GM21825 (cell line): Measurements from ENCODE around the gene PPP3CA.
"Not testable (repeated sequence)": the region's sequence is repeated elsewhere in the genome, so short reads cannot be mapped to it uniquely, and the experiment has no call there.

Experiments
- ATAC-seq: cut with Tn5 transposase; IDR thresholded peaks from one replicate; pipeline ENCODE4 v1.9.1; 2021; ENCODE audit warnings: mild to moderate bottlenecking, moderate library complexity; ENCODE audit not compliant: unreplicated experiment

The PPP3CA gene

GRCh38 chr4:101258883-101259282 lies 88.4 kb downstream of the PPP3CA start:
- ATAC-seq, result no peak

GRCh38 chr4:101256222-101256621 lies 91.1 kb downstream of the PPP3CA start:
- ATAC-seq, result no peak

DNA sequence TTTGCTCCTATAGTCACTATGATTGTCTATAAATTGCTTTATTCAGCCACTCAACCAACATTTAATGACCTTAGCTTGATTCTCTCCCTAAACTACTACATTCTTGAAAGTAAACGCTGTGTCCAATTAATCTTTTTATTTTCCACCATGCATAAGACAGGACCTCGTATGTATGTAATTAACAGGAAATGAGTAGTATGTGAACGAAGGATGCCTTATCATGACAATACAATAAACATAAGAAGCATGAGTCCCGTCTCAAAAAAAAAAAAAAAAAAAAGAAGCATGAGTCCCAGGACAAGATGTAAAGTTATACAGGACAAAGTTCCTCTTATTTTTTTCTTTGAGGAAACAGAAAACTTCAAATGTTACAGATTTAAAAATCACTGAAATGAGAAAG lies 92.5 kb downstream of the PPP3CA start:
- no peak for ATAC-seq

GRCh38 chr4:101253121-101253520 lies 94.2 kb downstream of the PPP3CA start:
- no peak for ATAC-seq

DNA sequence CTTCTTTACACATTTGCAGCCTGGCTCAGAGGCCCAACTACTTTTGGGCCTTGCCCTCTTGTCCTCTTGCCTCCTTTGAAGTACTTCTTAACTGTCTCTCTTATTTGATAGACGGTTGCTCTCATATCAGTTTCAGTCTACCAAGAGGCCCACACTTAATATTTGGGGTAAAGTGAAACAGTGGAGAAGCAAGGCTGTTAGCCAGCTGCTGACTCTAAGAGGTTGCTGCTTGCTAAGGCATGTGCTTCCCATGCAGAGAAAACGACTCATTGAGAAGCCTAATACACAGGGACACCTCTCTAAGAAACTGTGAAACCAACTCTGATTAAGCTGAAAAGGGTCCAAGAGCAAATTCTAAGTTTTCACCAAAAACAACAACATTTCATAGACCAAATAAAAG lies 94.6 kb downstream of the PPP3CA start:
- no peak for ATAC-seq

DNA sequence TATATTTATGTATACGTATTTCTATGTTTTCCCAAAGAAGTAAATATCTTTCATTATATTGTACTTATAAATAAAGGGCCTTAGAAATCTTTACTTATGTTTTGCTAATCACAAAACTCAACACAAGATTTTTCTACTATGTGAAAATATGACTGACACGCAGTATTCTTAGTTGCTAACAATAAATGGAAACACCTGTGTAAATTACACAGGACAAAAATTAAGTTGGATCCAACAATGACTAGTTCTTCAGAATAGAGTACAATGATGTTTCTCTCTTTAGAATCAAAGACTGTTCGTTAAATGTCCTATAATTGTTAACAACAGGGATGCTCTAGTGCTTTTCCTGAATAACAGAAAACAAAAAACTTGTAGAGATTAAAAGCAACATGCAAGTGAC lies 96.1 kb downstream of the PPP3CA start:
- no peak for ATAC-seq

DNA sequence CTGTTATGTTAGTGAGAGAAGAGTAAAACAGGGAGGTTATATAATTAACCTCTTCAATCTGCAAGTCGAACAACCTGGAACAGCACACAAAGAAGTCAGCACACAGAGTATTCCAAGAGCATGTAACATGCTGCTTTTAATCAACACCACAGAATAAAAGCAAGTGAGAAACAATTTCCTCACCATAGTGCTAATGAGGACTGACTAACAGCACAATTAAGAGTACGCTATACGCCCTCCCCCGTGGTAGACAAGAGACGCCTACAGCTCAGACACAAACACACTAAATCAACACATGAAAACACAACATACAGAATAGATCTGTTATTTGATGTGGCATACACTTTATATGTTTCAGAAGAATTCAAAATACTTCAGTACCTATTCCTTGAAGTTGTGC lies 103.0 kb downstream of the PPP3CA start:
- no peak for ATAC-seq

GRCh38 chr4:101242441-101242840 lies 104.9 kb downstream of the PPP3CA start:
- no peak for ATAC-seq

- ATAC-seq, result no peak
These were observed 107.2 kb downstream of the PPP3CA start for GRCh38 chr4:101240099-101240498.

DNA sequence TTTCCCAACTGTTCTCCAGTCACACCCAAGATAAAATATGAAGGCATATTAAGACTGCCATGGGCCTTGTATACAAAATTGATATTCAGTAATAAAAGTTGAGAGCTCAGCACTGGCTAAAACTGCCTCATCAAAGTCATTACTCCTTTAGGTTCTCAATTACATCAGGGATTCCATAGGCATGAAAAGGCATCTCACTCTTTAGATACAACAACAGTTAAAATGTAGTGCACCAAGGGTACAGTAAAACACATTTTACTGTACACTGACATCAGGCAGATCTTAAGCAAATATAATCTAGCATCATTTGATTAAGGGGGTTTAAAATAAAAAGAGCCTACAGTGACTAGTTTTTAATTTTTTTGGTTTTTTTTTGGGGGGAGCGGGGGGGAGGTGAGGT lies 107.7 kb downstream of the PPP3CA start:
- ATAC-seq, result no peak

GRCh38 chr4:101238706-101239105 lies 108.6 kb downstream of the PPP3CA start:
- ATAC-seq, result no peak

- no peak for ATAC-seq
These were observed 109.6 kb downstream of the PPP3CA start for GRCh38 chr4:101237773-101238172.

DNA sequence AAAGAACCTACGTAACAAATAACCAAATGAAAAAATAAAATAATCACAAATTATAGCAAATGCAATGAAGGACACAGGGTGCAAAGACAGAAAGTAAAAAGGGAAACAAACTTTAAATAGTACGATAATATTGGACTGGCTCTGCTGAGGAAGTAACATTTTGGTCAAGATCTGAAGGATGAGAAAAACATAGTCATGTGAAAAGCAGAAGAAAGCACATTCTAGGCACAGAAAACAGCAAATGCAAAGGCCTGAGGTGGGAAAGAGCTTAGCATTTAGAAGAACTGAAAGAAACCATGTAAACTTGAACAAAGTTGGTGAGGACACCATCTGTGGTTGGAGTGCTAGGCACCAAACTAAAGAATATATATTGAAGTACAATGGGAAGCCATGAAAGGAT lies 111.2 kb downstream of the PPP3CA start:
- ATAC-seq, result no peak

GRCh38 chr4:101234141-101234540 lies 113.2 kb downstream of the PPP3CA start:
- ATAC-seq, result not testable (repeated sequence)

DNA sequence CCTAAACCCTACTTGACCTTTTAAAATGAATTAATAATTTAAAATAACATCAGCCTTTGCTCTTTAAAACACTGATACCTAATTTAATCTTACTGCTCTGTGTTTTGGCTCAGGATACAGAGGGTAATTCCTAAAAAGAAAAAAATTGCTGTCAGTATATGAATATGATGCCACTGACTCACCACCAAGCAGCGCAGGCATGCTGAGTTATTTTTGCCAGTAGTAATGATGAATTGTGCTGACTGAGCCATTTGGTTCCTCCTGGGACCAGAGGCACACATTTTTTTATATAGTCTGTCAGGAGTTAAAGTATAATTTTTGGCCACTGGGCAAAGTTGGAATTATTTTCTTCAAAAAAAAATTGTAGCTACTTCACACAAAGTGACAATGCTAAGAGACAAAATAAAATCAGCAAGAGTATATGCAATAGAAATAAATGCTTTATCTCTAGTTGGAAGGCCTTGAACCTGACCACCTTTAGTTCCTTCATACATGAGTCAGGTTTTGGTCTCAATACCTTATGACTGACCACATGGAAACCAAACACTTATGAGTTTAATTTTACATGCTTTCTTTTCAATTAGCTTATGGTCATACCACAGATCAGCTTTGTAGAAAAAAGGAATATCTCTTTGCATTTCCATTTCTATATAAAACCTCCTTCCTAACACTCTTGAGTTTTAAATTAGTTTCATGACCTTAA lies 115.1 kb downstream of the PPP3CA start:
- peak; percentile 67 for ATAC-seq

DNA sequence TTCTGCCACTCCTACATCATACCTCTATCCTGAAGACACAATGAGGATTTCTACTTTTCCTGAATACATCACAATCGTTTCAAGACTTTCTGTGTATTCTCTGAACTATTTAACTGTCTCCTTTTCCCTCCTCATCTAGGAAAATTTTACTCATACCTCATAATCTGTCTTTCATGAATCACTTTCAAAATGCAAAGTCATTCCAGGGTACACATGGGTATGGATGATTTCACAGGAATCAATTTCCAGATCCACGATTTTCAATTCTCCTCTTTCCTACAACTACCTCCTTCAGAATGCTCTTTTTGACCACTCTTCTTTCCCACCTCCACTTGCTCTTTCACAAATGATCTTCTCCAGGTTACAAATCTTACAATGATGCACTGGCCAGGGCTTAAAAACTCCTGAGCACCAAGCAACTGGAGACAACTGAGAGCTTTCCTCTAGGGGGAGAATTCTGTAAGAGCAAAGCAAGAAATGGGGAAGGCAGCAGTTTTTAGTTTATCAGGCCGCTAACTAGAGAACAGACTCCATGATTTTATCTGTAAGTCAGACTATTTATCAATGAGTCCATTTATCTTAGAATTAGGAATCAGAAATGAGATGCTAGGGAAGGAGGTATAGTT lies 116.4 kb downstream of the PPP3CA start:
- no peak for ATAC-seq

GRCh38 chr4:101229116-101229515 lies 118.2 kb downstream of the PPP3CA start:
- no peak for ATAC-seq

DNA sequence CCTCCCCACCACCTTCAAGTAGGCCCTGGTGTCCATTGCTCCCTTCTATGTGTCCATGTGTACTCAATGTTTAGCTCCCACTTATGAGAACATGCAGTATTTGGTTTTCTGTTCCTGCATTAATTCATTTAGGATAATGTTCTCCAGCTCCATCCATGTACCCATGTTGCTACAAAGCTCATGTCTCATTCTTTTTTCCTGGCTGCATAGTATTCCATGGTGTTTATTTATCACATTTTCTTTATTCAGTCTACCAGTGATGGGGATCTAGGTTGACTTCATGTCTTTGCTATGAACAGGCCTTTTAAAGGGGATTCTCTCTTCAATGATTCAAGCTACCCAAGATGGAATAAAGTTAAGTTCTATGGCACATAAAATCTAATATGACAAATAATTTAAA lies 119.6 kb downstream of the PPP3CA start:
- no peak for ATAC-seq

- ATAC-seq, result no peak
These were observed 122.7 kb downstream of the PPP3CA start for GRCh38 chr4:101224358-101225218.

DNA sequence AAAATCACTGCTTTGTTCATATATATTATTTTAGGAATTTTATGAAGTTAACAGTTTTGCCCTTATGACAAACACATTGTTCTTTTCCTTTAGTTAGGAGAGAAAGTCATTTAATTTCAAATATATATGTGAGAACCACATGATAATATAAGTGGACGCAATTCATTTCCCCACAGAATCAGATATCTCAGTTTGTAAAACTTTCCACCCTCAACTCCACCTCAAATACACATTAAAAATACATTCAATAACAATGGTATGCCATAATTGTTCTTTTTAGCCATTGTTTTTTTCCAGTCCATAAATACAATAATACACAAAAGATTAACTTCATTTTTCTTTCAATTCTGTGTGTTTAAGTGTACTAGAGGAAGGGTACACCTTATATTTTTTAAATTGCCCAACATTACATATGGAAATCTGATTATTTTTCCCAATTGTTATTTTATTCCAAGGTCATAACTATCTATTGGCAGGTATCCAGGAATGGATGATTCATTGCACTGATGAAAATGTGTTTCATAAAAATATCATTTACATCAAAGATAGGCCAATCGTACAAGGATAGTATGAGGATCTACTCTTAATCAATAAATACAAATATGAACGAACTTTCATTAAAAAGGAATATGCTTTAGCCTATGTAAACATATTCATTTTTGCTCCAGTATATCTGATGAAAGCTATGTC lies 125.0 kb downstream of the PPP3CA start:
- ATAC-seq, result no peak

GRCh38 chr4:101221294-101221693 lies 126.0 kb downstream of the PPP3CA start:
- no peak for ATAC-seq
